OCI-M1 (cell line): ENCODE results near the gene NFKBIB.

Source experiments
- DNase-seq: peaks from one replicate; lab custom pipeline; 2025; lab: John Stamatoyannopoulos, UW

NFKBIB gene

DNA sequence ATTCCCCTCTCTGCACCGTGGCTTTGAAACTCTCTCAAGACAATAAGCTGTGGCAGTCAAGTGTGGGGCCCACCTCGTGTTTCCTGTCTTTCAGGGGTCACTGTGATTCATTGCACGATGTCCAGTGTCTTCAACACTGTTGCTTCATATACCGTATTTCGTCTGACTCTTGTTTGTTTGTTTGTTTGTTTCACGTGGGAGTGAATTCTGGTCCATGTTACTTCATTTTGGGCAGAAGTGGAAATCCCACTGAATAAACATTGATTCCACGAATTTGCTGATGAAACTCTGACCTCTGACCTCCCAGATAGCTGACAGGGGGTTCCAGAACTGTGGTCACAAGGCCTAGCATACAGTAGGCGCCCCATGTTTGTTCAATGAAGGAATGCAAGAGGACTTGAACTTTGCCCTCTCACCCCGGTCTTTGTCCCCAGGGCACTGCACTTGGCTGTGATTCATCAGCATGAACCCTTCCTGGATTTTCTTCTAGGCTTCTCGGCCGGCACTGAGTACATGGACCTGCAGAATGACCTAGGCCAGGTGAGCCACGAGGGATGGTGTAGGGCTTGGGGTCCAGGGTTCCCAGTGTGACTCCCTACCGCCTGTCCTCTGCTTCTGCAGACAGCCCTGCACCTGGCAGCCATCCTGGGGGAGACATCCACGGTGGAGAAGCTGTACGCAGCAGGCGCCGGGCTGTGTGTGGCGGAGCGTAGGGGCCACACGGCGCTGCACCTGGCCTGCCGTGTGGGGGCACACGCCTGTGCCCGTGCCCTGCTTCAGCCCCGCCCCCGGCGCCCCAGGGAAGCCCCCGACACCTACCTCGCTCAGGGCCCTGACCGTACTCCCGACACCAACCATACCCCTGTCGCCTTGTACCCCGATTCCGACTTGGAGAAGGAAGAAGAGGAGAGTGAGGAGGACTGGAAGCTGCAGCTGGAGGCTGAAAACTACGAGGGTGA, 5.1 kb downstream of the NFKBIB start:
- DNase-seq: no peak

- DNase-seq: no peak
Observed at GRCh38 chr19:38905620-38906019, 5.9 kb downstream of the NFKBIB start.

- DNase-seq: no peak
Observed at GRCh38 chr19:38907227-38907626, 7.5 kb downstream of the NFKBIB start.

DNA sequence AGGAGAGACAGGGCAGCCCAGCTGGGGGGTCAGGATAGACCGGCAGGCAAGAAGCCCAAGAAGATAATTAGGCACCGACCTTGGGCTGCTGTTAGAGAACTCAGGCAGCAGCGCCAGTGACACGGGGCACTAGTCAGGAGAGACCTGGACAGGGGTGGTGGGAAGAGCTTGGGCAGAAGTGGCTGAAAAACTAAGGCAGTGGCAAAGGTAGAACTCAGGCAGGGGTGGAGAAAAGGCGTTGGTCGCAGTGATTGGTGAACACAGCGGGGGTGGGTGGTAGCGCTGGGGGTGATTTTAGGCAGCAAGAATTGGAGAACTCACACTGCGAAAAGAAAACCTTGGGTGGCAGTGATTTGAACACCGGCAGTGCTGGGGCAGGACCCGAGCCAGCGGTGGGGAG, 7.9 kb downstream of the NFKBIB start:
- no peak for DNase-seq

GRCh38 chr19:38908911-38909310, 9.1 kb downstream of the NFKBIB start:
- DNase-seq: no peak

GRCh38 chr19:38910488-38910887, 10.7 kb downstream of the NFKBIB start:
- no peak for DNase-seq

DNA sequence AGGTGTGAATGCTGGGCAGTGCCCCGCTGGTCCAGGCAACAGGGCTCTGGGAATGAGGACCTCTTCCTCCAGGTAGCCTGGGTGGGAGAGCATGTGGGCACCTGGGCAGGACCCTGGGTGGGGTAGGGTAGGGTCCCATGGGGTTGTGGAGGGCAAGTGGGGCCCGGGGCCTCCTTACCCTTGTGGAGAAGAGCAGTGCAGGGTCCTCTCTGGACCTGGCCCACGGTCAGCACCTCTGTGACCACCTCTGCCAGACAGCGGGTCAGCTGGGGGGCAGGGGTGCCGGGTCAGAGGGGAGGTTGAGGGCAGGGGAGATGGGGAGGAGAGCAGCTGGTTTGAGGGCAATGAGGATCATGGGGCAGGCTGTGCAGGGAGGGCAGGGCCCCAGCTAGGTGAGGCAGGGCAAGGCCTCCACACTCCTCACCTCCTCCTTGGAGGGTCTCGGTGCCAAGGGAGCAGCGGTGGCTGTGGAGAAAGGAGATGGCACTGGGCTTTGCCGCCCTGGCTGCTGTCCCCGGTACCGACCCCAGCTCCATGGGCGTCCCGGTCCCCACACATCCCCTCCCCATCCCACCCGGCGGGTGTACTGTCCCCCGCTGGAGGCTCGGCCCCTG, 11.7 kb downstream of the NFKBIB start:
- DNase-seq: no peak

GRCh38 chr19:38912600-38913514, 13.1 kb downstream of the NFKBIB start:
- DNase-seq: peak; percentile 15

- DNase-seq: no peak
Observed at GRCh38 chr19:38913958-38914357, 14.2 kb downstream of the NFKBIB start.

DNA sequence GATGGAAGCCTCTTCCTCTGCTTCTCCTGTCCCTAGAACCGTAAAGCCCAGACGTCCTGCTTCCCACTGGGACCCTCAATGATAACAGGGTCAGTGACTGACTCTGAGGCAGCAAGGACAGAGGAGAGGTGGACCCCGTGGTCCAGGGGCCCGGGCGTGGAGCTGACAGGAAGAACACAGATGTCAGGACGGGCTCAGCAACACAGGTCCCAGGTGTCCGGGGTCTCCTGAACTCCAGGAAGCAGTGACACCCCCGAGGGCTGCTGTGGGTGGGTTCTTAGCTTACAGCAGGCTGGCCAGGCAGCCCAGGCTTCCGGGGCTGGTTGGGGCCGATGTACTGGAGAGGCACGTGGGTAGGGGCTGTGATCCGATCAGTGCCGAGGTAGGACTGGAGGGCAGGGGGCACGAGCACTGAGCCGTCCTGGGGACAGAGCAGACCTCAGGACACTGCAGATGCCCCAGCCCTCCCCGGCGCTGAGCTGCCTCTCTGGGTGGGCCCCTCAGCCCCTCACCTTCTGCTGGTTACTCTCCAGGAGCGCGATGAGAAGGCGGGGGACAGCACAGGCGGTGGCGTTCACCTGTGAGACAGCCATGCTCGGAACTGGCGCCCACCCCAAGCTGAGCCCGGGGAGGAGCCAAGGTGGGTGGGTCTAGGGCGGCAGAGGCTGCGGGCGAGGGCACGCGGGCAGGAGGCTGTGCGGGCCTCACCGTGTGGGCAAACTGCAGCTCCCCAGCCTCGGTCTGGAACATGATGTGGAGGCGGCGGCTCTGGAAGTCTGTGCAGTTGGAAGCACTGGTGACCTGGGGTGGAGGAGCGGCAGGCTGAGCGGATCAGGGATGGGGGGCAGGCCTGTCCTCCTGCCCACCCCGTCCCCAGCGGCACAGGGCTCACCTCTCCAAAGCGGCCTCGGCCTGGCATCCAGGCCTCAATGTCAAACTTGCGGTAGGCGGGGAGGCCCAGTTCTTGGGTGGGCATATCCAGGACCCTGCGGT, 15.9 kb downstream of the NFKBIB start:
- DNase-seq: no peak

GRCh38 chr19:38917516-38917915, 17.7 kb downstream of the NFKBIB start:
- no peak for DNase-seq

GRCh38 chr19:38917921-38918491, 18.2 kb downstream of the NFKBIB start:
- DNase-seq: peak; percentile 2

DNA sequence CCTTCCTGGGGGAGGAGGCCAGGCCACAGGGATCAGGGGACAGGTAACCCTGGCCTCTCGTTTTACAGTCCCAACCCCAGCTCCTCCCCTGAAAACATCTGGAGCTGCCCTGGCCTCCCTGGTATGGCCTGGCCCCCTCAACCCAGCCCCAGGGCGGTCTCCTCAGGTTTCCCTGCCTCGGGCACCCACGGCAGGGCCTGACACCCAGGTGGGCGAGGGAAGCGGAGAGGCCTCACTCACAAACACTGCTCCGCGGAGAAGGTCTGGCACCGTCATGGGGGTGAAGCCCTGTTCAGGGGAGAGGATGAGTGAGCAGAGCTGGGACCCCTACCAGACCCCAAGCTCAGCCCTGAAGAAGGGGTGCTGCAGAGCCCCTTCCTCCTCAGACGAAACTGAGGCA, 18.8 kb downstream of the NFKBIB start:
- no peak for DNase-seq

- DNase-seq: no peak
Observed at GRCh38 chr19:38919837-38920601, 20.2 kb downstream of the NFKBIB start.

- DNase-seq: no peak
Observed at GRCh38 chr19:38920602-38921419, 21.0 kb downstream of the NFKBIB start.

DNA sequence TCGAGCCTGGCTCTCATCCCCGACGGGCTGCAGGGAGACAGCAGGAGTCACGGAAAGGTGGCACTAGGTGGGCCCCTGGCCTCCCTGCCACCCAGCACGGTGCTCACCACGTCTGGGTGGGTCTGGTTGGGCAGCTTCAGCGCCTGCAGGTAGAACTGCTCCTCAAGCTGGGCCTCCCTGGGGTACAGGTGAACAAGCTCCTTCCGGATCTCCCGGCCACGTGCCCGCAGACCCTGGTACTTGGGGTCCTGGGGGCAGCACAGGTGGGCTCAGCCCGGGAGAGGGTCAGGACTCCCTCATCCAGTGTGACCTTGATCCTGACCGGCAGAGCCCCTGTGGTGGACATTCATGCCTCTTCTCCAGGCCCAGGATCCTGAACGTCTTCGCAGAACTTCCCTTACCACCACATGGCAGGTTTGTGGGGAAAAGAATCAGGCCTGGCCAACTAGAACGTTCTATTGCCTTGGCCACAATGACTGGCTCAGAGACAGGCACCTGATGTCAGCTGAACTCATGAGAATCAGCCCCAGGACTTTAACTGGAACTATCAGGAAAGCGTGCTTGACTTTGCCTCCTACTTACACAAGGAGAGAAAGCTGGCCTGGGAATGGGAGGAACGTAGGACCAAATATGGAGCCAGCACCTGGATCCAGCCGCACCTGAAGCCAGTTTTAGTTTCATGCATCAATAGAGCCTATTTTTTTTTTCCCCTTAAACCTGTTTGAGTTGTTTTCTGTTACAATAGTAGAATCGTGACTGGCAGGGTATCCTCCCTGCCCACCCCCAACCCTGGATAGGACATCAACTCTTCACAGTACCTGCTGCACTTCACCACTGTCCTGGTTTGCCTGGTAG, 21.9 kb downstream of the NFKBIB start:
- no peak for DNase-seq

DNA sequence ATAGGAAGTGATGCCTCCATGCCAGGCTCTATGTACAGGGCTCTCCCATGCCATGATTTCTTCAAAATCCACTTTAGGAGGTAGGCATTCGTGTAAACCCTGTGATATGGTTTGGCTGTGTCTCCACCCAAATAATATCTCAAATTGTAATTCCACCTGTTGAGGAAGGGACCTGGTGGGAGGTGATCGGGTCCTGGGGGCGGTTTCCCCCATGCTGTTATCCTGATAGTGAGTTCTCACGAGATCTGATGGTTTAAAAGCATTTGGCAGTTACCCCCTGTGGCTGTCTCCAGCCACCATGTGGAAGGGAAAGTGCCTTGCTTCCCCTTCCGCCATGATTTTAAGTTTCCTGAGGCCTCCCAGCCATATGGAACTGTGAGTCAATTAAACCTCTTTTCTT, 22.7 kb downstream of the NFKBIB start:
- no peak for DNase-seq

GRCh38 chr19:38924388-38924787, 24.6 kb downstream of the NFKBIB start:
- no peak for DNase-seq
